Stimulated activated effector memory CD8-positive, alpha-beta T cell treated with anti-CD3 and anti-CD28 coated beads, Interleukin-12 subunit alpha, Interleukin-12 subunit beta, amount 100 ng/mL, for 72 hours (primary cell): ENCODE results near the gene ADNP2.

Experiments
- ATAC-seq: fragments of 150-1000 bp; cut with Tn5 transposase; 2 replicates; pipeline ENCODE4 v1.10.0; 2021
- DNase-seq, 2 donors: peaks; one replicate each; pipeline ENCODE4 v3.0.0; 2021 to 2022; ENCODE audit warnings: low spot score in 2 of 2
- H3K27ac Mint-ChIP-seq: one replicate; pipeline ENCODE4 v1.8.0; 2022; ENCODE audit warnings: mild to moderate bottlenecking, mixed read lengths
- H3K36me3 Mint-ChIP-seq: one replicate; pipeline ENCODE4 v1.8.0; 2022; ENCODE audit warnings: mild to moderate bottlenecking, mixed read lengths
- H3K4me1 Mint-ChIP-seq: one replicate; pipeline ENCODE4 v1.8.0; 2022; ENCODE audit warnings: mixed read lengths
- H3K4me3 Mint-ChIP-seq: one replicate; pipeline ENCODE4 v1.8.0; 2022; ENCODE audit warnings: mild to moderate bottlenecking, mixed read lengths
- H3K9me3 Mint-ChIP-seq: one replicate; pipeline ENCODE4 v1.8.0; 2022; ENCODE audit warnings: mixed read lengths

ADNP2 gene

GRCh38 chr18:80124131-80124530 lies 15.1 kb downstream of the ADNP2 start:
- Mint-ChIP-seq H3K4me3 (no peak overlapping the region), H3K36me3 (peaks cover 59% of the 10 kb centered on the region), H3K4me1 (peaks cover 30% of the 10 kb centered on the region), H3K27ac (no peak overlapping the region), H3K9me3 (no peaks in the 10 kb centered on the region)
- no peak for DNase-seq
- ATAC-seq: no peak

DNA sequence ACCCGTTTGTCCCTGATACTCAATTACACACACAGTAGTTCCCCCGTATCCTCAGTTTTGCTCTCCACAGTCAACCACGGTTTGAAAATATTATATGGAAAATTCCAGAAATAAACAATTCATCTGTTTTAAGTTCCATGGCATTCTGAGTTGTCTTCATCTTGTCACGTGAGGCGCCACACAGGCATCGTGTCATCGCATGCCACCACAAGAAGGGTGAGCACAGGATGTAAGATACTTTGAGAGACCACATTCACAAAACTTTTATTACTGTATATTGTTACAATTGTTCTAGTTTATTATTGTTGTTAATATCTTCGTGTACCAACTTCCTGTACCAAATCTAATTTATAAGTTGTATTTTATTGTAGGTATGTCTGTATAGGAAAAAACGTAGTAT lies 17.7 kb downstream of the ADNP2 start:
- H3K27ac Mint-ChIP-seq: no peak overlapping the region
- ATAC-seq: no peak
- peaks cover 34% of the 10 kb centered on the region for H3K4me1 Mint-ChIP-seq
- H3K36me3 Mint-ChIP-seq: peaks cover 38% of the 10 kb centered on the region
- no peaks in the 10 kb centered on the region for H3K9me3 Mint-ChIP-seq
- DNase-seq: no peak
- no peak overlapping the region for H3K4me3 Mint-ChIP-seq

- no peak for ATAC-seq
- Mint-ChIP-seq H3K4me1 (peaks cover 34% of the 10 kb centered on the region), H3K27ac (no peak overlapping the region), H3K4me3 (no peak overlapping the region), H3K36me3 (peaks cover 30% of the 10 kb centered on the region), H3K9me3 (no peaks in the 10 kb centered on the region)
- no peak for DNase-seq
Measured at GRCh38 chr18:80127635-80128034, 18.6 kb downstream of the ADNP2 start.

DNA sequence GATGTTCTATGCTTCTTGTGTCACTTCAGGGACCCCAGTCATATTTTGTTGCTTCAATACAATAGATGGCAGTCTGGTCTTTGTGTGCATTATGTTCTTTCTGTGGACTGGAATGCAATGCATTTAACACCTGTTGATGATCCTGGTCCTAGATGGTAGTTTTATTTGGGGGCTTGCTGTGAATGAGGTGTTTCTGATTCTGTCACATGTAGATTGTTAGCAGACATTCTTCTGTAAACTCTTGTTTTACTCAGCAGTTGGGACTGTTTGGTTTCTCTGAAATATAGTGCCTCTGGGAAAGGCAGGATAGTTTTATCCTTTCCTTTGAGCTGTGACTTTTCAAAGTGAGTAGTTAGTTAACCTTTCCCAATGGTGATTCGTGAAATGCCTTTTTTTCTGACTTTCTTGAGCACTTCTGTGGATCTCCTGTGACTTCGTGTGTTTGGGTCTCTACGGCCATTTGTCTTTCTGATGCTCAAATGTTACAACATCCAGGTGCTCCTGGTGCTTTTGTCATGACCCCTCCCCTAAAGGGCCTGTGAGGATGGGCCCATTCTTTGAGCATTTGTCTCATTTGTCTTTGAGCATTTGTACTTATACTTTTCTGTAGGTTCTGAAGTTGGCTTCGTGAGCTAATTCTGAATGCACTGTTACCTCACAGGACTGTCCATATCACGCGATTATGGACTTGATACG lies 20.8 kb downstream of the ADNP2 start:
- Mint-ChIP-seq H3K4me1 (peaks cover 32% of the 10 kb centered on the region), H3K36me3 (peaks cover 41% of the 10 kb centered on the region), H3K9me3 (no peaks in the 10 kb centered on the region), H3K4me3 (no peak overlapping the region), H3K27ac (no peak overlapping the region)
- DNase-seq: no peak
- no peak for ATAC-seq

DNA sequence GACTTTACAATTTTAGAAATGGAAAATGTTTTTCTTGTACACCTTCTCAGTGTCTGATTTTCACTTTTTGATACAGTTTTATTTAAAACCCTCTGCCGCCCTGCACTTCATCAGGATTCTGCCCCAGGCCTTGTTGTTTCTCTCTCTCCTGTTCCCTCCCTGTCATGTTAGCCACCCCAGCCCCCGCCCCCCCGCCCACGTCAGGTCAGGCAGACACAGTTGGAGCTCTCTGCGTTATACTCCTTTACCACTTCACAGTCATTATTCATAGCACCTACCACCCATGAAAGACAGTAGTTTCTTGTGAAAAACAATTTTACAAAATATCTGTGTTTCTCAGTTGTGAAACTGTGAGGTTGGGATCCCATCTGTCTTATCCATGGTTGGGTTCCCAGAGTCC lies 21.5 kb downstream of the ADNP2 start:
- no peaks in the 10 kb centered on the region for H3K9me3 Mint-ChIP-seq
- DNase-seq: no peak
- H3K36me3 Mint-ChIP-seq: peaks cover 49% of the 10 kb centered on the region
- no peak overlapping the region for H3K4me3 Mint-ChIP-seq
- peaks cover 32% of the 10 kb centered on the region for H3K4me1 Mint-ChIP-seq
- ATAC-seq: no peak
- H3K27ac Mint-ChIP-seq: no peak overlapping the region

DNA sequence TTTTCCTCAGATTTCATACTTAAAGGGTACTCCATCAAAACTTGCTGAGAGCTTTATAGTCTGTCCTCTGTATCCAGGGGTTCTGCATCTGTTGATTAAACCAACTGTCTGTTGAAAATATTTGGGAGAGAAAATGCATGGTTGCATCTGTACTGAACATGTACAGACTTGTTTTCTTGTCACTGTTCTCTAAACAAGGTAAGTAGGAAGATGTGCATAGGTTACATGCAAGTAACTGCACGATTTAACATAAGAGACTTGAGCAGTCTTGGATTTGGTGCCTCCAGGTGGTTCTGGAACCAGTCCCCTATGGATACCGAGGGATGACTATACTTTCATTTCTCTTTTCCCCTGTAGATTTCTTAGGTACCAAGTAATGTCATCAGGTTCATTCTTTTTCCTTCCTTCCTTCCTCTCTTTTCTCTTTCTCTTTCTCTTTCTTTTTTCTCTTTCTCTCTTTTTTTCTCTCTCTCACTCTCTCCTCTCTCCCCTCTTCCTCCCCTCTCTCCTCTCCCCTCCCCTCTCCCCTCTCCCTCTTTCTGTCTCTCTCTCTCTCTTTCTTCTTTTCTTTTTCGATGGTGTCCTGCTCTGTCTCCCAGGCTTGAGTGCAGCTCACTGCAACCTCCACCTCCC lies 23.2 kb downstream of the ADNP2 start:
- Mint-ChIP-seq H3K27ac (peak overlapping the region; percentile 63), H3K9me3 (no peaks in the 10 kb centered on the region), H3K4me3 (no peak overlapping the region), H3K36me3 (peaks cover 57% of the 10 kb centered on the region), H3K4me1 (peaks cover 20% of the 10 kb centered on the region)
- DNase-seq (no peak), ATAC-seq (no peak)

DNA sequence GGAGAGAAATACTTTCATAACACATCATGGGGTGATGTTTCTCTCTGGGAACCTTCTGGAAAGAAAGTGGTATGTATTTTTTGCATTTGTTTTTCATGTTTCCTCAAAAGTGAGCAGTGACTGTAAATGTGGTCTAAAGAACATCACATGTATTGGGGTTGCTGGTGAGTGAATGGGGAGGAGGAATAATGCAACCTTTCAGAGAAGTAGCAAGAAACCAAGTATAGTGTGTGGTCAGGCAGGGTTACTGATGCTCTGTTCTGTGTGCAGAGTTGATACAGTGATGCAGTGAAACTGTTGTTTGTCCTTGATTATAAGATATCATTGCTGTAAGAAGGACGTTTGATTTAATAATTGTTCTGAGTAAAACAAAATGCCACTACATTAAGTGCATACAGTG lies 24.1 kb downstream of the ADNP2 start:
- no peak for DNase-seq
- Mint-ChIP-seq H3K36me3 (peaks cover 60% of the 10 kb centered on the region), H3K27ac (peak overlapping the region; percentile 63), H3K9me3 (no peaks in the 10 kb centered on the region), H3K4me3 (no peak overlapping the region), H3K4me1 (peaks cover 19% of the 10 kb centered on the region)
- no peak for ATAC-seq

GRCh38 chr18:80135136-80135535 lies 26.1 kb downstream of the ADNP2 start:
- DNase-seq (no peak), ATAC-seq (no peak)
- Mint-ChIP-seq H3K4me3 (no peak overlapping the region), H3K36me3 (peaks cover 80% of the 10 kb centered on the region), H3K27ac (no peak overlapping the region), H3K4me1 (peaks cover 10% of the 10 kb centered on the region), H3K9me3 (no peaks in the 10 kb centered on the region)

DNA sequence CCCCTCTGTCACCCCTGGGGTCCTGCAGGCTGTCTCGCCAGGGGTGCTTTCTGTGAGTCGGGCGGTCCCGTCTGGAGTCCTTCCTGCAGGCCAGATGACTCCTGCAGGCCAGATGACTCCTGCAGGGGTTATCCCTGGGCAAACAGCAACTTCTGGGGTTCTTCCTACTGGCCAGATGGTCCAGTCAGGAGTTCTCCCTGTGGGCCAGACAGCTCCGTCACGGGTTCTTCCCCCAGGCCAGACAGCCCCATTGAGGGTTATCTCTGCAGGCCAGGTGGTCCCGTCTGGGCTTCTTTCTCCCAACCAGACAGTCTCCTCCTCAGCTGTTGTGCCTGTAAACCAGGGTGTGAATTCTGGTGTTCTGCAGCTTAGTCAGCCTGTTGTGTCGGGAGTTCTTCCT lies 27.6 kb downstream of the ADNP2 start:
- DNase-seq (no peak), ATAC-seq (no peak)
- Mint-ChIP-seq H3K4me3 (no peak overlapping the region), H3K4me1 (peaks cover 9% of the 10 kb centered on the region), H3K9me3 (no peaks in the 10 kb centered on the region), H3K36me3 (peaks cover 83% of the 10 kb centered on the region), H3K27ac (no peak overlapping the region)

GRCh38 chr18:80137137-80137536 lies 28.1 kb downstream of the ADNP2 start:
- H3K36me3 Mint-ChIP-seq: peaks cover 83% of the 10 kb centered on the region
- no peaks in the 10 kb centered on the region for H3K9me3 Mint-ChIP-seq
- H3K27ac Mint-ChIP-seq: peak overlapping the region; percentile 72
- DNase-seq (no peak), ATAC-seq (no peak)
- no peak overlapping the region for H3K4me3 Mint-ChIP-seq
- H3K4me1 Mint-ChIP-seq: peaks cover 9% of the 10 kb centered on the region

- Mint-ChIP-seq H3K4me3 (no peak overlapping the region), H3K9me3 (no peaks in the 10 kb centered on the region), H3K4me1 (peaks cover 9% of the 10 kb centered on the region), H3K36me3 (peaks cover 79% of the 10 kb centered on the region), H3K27ac (no peak overlapping the region)
- ATAC-seq: no peak
- DNase-seq: no peak
Measured at GRCh38 chr18:80137976-80138375, 28.9 kb downstream of the ADNP2 start.

GRCh38 chr18:80140455-80140985 lies 31.5 kb downstream of the ADNP2 start:
- H3K4me1 Mint-ChIP-seq: peaks cover 5% of the 10 kb centered on the region
- H3K9me3 Mint-ChIP-seq: no peaks in the 10 kb centered on the region
- DNase-seq (no peak), ATAC-seq (no peak)
- no peak overlapping the region for H3K4me3 Mint-ChIP-seq
- no peak overlapping the region for H3K27ac Mint-ChIP-seq
- peaks cover 54% of the 10 kb centered on the region for H3K36me3 Mint-ChIP-seq

- Mint-ChIP-seq H3K4me3 (no peak overlapping the region), H3K9me3 (no peaks in the 10 kb centered on the region), H3K27ac (no peak overlapping the region), H3K36me3 (peaks cover 22% of the 10 kb centered on the region), H3K4me1 (peaks cover 10% of the 10 kb centered on the region)
- DNase-seq (no peak), ATAC-seq (no peak)
Measured at GRCh38 chr18:80143881-80144280, 34.8 kb downstream of the ADNP2 start.

- no peak for ATAC-seq
- DNase-seq: no peak
- Mint-ChIP-seq H3K27ac (no peak overlapping the region), H3K9me3 (no peaks in the 10 kb centered on the region), H3K4me3 (no peak overlapping the region), H3K4me1 (peaks cover 10% of the 10 kb centered on the region), H3K36me3 (peaks cover 8% of the 10 kb centered on the region)
Measured at GRCh38 chr18:80145196-80145804, 36.2 kb downstream of the ADNP2 start.

GRCh38 chr18:80147037-80147417 lies 38.0 kb downstream of the ADNP2 start:
- H3K36me3 Mint-ChIP-seq: no peaks in the 10 kb centered on the region
- no peak for DNase-seq
- no peaks in the 10 kb centered on the region for H3K9me3 Mint-ChIP-seq
- ATAC-seq: peak; percentile 36
- H3K4me1 Mint-ChIP-seq: peaks cover 10% of the 10 kb centered on the region
- peak overlapping the region; percentile 72 for H3K4me3 Mint-ChIP-seq
- no peak overlapping the region for H3K27ac Mint-ChIP-seq
